Fibroblast of mammary gland (primary cell): ENCODE data around the gene USP7.

Experiments
- DNase-seq: peaks from one replicate; pipeline ENCODE4 v3.0.0-alpha.2; 2010; ENCODE audit warnings: low read depth
- H3K4me3 ChIP-seq: 2 replicates; pipeline ENCODE4 v1.5.1; 2011; ENCODE audit warnings: low read depth, mild to moderate bottlenecking, low read length, moderate library complexity; ENCODE audit not compliant: control insufficient read depth
- TF ChIP-seq, protein P1 (sequence below): conservative IDR thresholded peaks from 2 replicates; pipeline ENCODE4 v1.5.1; 2011; ENCODE audit warnings: low read depth, low read length, inconsistent platforms; ENCODE audit not compliant: control insufficient read depth, insufficient read depth

Gene USP7

DNA sequence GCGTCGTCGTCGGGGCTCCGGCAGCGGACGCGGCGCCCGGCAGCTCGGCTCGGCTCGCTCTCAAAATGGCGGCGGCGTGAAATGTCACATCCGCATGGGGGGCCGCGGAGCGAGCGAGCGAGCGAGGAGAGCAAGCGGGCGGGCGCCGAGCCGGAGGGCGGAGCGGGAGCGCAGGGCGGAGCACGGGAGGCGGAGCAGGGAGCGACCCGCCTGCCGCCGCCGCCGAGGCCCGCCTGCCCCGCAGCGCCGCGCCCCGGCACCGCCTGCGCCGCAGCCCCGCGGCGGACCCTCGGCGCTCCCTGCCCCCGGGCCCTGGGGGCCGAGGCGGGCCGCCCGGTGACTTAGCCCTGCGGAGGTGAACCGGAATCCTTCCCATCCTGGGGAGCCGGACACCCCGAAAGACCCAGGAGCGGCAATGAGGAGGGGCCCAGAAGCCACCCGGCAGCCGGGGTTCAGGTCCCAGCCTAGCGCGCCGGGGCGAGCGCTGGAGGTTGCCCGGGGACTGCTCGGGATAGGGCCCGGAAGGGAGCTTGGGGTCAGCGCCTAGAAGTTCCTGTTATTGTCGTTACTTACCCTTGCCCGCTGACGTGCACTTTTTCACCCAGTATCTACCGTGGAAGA lies at the start of gene USP7:
Gene USP7 (minus strand): TSS at position 86 of the 621 bp plus-strand sequence. CDS start 621 bp downstream, outside the sequence.
- peak; percentile 82 for DNase-seq
- peak within 1 kb of the TSS; percentile 75 for H3K4me3 ChIP-seq
- TF ChIP-seq, protein P1, sequence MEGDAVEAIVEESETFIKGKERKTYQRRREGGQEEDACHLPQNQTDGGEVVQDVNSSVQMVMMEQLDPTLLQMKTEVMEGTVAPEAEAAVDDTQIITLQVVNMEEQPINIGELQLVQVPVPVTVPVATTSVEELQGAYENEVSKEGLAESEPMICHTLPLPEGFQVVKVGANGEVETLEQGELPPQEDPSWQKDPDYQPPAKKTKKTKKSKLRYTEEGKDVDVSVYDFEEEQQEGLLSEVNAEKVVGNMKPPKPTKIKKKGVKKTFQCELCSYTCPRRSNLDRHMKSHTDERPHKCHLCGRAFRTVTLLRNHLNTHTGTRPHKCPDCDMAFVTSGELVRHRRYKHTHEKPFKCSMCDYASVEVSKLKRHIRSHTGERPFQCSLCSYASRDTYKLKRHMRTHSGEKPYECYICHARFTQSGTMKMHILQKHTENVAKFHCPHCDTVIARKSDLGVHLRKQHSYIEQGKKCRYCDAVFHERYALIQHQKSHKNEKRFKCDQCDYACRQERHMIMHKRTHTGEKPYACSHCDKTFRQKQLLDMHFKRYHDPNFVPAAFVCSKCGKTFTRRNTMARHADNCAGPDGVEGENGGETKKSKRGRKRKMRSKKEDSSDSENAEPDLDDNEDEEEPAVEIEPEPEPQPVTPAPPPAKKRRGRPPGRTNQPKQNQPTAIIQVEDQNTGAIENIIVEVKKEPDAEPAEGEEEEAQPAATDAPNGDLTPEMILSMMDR = no peak

DNA sequence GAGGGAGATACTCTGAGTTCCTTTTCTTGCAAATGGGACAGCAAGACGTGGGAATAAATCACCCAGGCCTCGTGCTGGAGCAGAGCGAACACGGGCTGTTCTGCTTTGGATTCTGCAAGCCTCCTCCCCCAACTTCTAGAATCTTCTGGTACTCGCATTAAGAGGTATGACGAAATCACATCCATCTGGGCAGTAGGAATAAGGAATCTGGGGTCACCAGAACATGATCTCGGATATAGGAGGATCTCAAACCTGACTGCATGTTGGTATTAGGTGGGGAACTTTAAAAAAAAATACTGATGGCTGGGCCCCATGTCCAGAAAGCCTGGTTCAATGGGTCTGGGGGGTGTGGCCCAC lies 49.8 kb upstream of the USP7 start:
- peak; percentile 33 for DNase-seq
- TF ChIP-seq, protein P1 = no peak
- H3K4me3 ChIP-seq = no peak overlapping the region

DNA sequence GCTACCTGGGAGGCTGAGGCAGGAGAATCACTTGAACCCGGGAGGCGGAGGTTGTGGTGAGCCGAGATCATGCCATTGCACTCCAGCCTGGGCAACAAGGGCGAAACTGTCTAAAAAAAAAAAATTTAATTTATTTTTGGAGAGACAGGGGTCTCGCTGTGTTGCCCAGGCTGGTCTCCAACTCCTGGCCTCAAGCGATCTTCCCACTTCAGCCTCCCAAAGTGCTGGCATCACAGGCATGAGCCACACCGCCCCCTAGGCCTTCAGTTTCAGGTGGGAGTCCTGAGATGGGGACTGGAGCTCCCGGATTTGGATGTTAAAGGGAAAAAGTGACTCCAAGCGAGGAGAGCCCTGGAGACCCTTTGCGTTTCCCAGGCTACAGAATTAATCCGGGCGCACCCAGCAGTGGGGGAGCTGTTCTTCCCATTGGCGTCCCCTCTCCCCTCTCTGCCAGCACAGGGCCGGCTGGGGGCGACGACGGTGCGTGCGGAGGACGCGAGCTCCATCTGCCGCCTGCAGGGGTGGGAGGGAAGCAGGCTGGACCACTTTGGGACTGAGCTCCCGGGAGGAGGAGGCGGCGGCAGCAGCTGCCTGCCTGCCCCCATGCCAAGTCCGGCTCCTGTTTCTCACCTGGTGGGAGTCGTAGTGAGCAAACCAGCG lies 49.3 kb upstream of the USP7 start:
- no peak for DNase-seq
- no peak overlapping the region for H3K4me3 ChIP-seq
- TF ChIP-seq, protein P1 = no peak

DNA sequence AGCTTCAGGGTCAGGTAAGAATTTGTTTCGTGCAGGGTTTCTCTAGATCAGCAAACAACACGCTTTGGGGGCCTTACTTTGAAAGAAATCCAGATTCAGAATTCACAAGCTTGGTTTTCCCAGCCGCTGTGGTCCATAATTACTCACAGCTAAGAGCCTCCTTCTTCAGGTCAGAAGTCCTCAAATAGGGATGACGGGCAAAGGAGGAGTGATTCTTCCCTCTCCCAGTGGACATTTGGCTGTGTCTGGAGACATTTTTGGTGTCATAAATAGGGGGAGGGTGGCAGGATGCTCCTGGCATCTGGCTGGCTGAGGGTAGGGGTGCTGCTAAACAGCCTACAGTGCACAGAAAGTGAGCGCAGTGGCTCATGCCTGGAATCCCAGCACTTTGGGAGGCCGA lies 48.6 kb upstream of the USP7 start:
- no peak overlapping the region for H3K4me3 ChIP-seq
- DNase-seq = no peak
- TF ChIP-seq, protein P1 = no peak

DNA sequence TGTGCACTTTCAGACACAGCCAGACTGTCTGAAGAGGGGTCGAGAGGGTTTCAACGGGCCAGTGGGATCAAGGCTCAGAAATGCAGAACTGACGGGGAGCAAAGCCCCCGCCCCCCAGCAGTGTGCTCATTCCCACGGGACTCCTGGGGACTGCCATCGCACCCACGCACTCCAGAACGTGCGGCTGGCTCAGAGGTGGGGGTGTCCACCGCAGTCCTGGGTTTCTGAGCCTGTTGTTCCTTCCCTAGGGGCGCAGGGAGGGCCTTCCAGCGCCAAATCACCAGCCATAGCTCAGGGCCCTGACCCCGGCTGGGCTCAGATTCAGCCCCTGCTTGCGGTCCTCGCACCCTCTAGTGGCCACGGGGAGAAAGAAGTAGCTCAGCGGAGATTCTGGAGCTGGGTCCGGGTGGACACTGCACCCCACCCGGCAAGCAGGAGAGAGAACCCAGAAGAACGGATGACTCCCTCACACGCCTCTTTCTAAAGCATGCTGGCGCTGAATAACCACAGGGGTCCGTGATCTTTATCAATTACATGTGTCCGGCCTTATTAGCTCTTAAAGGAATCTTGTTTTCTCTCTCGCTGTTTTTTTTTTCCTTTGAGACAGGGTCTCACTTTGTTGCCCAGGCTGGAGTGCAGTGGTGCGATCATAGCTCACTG lies 45.0 kb upstream of the USP7 start:
- peak; percentile 71 for DNase-seq
- H3K4me3 ChIP-seq = peak overlapping the region; percentile 12
- TF ChIP-seq, protein P1 = peak; percentile 89

DNA sequence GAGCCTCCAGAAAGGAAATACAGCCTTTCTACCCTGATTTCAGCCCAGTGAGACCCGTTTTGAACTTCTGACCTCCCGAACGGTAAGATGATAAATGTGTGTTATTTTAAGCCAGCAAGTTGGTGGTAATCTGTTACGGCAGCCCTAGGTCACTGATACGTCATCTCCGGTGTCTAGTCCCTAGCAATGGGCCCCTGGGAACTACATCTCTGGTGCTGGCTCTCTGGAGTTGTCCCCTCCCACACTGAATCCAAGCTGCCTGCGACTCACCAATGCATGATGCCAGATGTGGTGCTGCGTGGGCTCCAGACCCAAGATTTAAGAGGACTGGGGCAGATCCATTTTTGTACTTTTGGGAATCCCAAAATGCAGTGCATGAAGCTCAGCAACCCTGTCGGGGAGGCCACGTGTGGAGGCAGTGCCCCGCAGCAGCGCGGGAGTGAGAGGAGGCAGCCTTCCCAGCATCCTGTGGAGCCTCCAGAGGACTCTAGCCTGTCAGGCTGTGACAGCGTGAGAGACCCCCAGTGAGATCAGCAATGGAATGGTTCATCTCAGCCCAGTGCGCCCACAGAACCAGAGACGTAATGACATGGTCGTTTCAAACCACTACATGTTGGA lies 43.6 kb upstream of the USP7 start:
- TF ChIP-seq, protein P1 = no peak
- no peak overlapping the region for H3K4me3 ChIP-seq
- DNase-seq = peak; percentile 84
